Testis (tissue), 2 donors: ENCODE measurements around the gene PSAPL1.

Source experiments
- CTCF ChIP-seq, 3 experiments: fragments of 450-650 bp in 2 of 3; fragments of 200-600 bp in 1 of 3; sonication (generic) in 1 of 3; IDR thresholded peaks; one replicate each; pipeline ENCODE4 v1.5.1; 2016 to 2019; ENCODE audit warnings: antibody characterized with exemption in 3 of 3, mild to moderate bottlenecking in 2 of 3, moderate library complexity in 1 of 3
- POLR2A ChIP-seq: fragments of 450-650 bp; IDR thresholded peaks from one replicate; pipeline ENCODE4 v1.6.1; 2017; ENCODE audit warnings: antibody characterized with exemption, mild to moderate bottlenecking, moderate library complexity

DNA sequence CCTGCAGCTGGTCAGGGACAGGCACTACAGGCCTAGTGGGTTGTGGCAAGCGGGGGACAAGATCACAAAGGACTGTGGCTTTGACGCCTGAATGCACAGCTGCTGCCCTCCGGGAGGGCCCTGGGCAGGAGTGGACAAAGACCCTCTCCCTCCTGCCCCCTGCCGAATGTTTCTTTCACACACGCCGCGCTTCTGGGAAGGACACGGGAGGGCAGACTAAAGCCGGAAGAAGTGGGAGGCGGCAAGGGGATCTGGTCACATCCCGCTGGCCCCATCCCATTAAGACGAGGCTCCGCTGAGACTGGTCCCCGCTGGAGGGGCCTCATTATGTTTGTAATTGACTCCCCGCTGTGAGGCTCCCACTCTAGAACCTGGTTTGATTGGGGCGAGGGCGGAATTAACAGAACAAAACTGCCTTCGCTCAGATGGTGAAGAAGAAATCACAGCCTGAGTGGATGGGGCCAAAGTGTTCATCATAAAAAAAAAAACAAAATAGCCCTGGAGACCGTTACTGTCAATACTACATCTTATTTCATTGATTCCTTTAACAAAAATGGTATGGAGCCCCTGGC is 37.8 kb upstream of the PSAPL1 start:
- TF ChIP-seq CTCF (IDR thresholded peaks at IDR 0.05): no peak
- TF ChIP-seq POLR2A: no peak
